CD4-positive, alpha-beta T cell (primary cell): Measurements from ENCODE around the gene ZNRF1. TPM values are rescaled to one million over a fixed set of nuclear protein-coding genes. Genes with fewer than 3 reads are reported as not detected.
A peak's percentile ranks its signal among the peaks of the same experiment; 100 is the strongest.

Source experiments
- ATAC-seq: fragments of 200-7000 bp; cut with Tn5 transposase; one replicate; pipeline ENCODE4 v1.10.0; 2022; ENCODE audit warnings: mild to moderate bottlenecking; ENCODE audit not compliant: poor library complexity
- CTCF ChIA-PET: fragments of 350-600 bp; sonication (Branson Sonifier 250); formaldehyde crosslinking; loops from one replicate; lab custom pipeline; 2021; ENCODE audit warnings: antibody characterized with exemption, inconsistent platforms; lab: Charles Lee
- POLR2A ChIA-PET: fragments of 350-600 bp; sonication (Branson Sonifier 250); formaldehyde crosslinking; loops from one replicate; lab custom pipeline; 2021; ENCODE audit warnings: antibody characterized with exemption, inconsistent platforms; lab: Charles Lee
- DNase-seq, 14 experiments: peaks; one replicate each; pipeline ENCODE4 v3.0.0-alpha.2; 2013 to 2020; ENCODE audit warnings: mixed read lengths in 2 of 14
- H3K27ac ChIP-seq, 2 donors: one replicate each; pipeline versions ENCODE4 v1.5.1 to v1.7.0; 2013; ENCODE audit warnings: low read length in 2 of 2, low read depth in 1 of 2, mild to moderate bottlenecking in 1 of 2
- H3K27me3 ChIP-seq, 2 experiments: 1 replicate in 1 of 2; 2 replicates in 1 of 2; pipeline versions ENCODE4 v1.6.1 to v1.7.0; 2013; ENCODE audit warnings: low read length in 2 of 2, control low read depth in 1 of 2, mild to moderate bottlenecking in 1 of 2, moderate library complexity in 1 of 2; ENCODE audit not compliant: insufficient read depth in 2 of 2, control insufficient read depth in 1 of 2
- H3K36me3 ChIP-seq: one replicate; pipeline ENCODE4 v1.6.1; 2013; ENCODE audit warnings: low read length, control low read depth; ENCODE audit not compliant: insufficient read depth
- H3K4me1 ChIP-seq: one replicate; pipeline ENCODE4 v1.6.1; 2013; ENCODE audit warnings: low read length, control low read depth; ENCODE audit not compliant: insufficient read depth
- H3K4me3 ChIP-seq: one replicate; pipeline ENCODE4 v1.5.1; 2013; ENCODE audit warnings: mild to moderate bottlenecking, low read length, moderate library complexity
- H3K9me3 ChIP-seq, 2 experiments: 1 replicate in 1 of 2; 2 replicates in 1 of 2; pipeline versions ENCODE4 v1.6.1 to v1.7.0; 2013; ENCODE audit warnings: low read length in 2 of 2, mild to moderate bottlenecking in 2 of 2, control low read depth in 1 of 2, moderate library complexity in 1 of 2; ENCODE audit not compliant: control insufficient read depth in 1 of 2, insufficient read depth in 1 of 2
- H3K27ac Mint-ChIP-seq: one replicate; pipeline ENCODE4 v1.8.0; 2020; ENCODE audit warnings: mixed read lengths
- H3K27me3 Mint-ChIP-seq: one replicate; pipeline ENCODE4 v1.8.0; 2021; ENCODE audit warnings: mixed read lengths
- H3K36me3 Mint-ChIP-seq: one replicate; pipeline ENCODE4 v1.8.0; 2021; ENCODE audit warnings: low read depth, mixed read lengths
- H3K4me1 Mint-ChIP-seq: one replicate; pipeline ENCODE4 v1.8.0; 2021; ENCODE audit warnings: low read depth, mixed read lengths
- H3K4me3 Mint-ChIP-seq: one replicate; pipeline ENCODE4 v1.8.0; 2020; ENCODE audit warnings: mild to moderate bottlenecking, mixed read lengths
- H3K9me3 Mint-ChIP-seq: one replicate; pipeline ENCODE4 v1.8.0; 2020; ENCODE audit warnings: mixed read lengths
- intact Hi-C, 2 experiments: fragments of 100-400 bp; cut with DNase I in 1 of 2; cut with micrococcal nuclease in 1 of 2; formaldehyde crosslinking; loops; one replicate each; pipeline versions ENCODE4 v1.15.1 to v1.9.0; 2023 to 2025; cut with DNase I, micrococcal nuclease
- total RNA-seq, 174 experiments: library from RNA in 2 of 174; stranded (reverse) in 2 of 174; gene quantifications; one replicate each; pipeline ENCODE4 v1.2.3 and lab custom pipeline; 2021 to 2026
- TF ChIP-seq, protein P1 (sequence below): fragments of 200-600 bp; IDR thresholded peaks from one replicate; pipeline ENCODE4 v1.8.0; 2022; ENCODE audit warnings: antibody characterized with exemption, mild to moderate bottlenecking

The ZNRF1 gene
- total RNA-seq, 2 experiments from 2014 or later = 2.8 to 4.0 TPM

DNA sequence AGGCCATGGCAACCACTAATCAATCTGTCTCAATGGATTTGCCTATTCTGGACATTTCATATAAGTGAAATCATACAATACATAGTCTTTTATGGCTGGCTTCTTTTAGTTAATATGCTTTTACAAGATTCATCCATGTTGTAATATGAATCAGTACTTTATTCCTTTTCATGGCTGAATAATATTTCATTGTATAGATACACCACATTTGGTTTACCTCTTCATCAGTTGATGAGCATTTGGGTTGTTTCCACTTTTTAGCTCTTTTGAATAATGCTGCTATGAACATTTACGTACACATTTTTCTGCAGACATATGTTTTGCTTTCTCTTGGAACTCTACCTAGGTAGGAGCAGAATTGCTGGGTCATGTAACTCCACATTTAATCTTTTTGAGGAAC, 2.8 kb upstream of the ZNRF1 start:
- POLR2A ChIA-PET = interaction anchor here (1.5 to 5.1 kb wide), 2 partner anchors 11 to 116 kb away, joined by 4 to 54 read pairs; partner anchors contain the start of gene WDR59

DNA sequence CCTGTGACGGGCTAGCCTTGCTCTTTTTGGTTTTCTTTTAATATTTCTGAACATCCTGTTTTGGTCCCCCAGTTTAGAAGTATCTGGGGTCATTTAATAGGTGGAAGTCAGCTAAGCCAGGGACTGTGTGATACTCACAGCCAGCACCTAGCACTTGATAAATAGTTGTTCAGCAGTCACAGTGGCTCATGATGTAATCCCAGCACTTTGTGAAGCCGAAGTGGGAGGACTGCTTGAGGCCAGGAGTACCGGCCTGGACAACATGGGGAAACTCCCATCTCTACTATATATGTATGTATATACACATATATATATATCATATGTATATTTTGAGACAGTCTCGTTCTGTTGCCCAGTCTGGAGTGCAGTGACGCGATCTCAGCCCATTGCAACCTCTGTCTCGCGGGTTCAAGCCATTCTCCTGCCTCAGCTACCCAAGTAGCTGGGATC, 1.8 kb upstream of the ZNRF1 start:
- peaks cover 25% of the 10 kb centered on the region for H3K4me1 ChIP-seq
- H3K27ac ChIP-seq = no peak overlapping the region
- no peaks in the 10 kb centered on the region for H3K36me3 ChIP-seq
- ChIA-PET CTCF (interaction anchor here (1.0 to 4.0 kb wide), 2 partner anchors 113 to 202 kb away, joined by 3 to 75 read pairs; no protein-coding TSS in a partner anchor), POLR2A (interaction anchor here (1.5 to 5.1 kb wide), 3 partner anchors 11 to 115 kb away, joined by 3 to 54 read pairs (median 4); partner anchors contain the start of gene WDR59)
- intact Hi-C loops = loop anchor here in 1 of 2 experiments (5.0 to 10.0 kb wide), 2 partner anchors 565 to 702 kb away; partner anchors contain the start of gene PSMD7
- no peak overlapping the region for H3K27ac Mint-ChIP-seq
- H3K27me3 Mint-ChIP-seq = no peaks in the 10 kb centered on the region
- H3K9me3 ChIP-seq = no peaks in the 10 kb centered on the region
- DNase-seq (no peak), ATAC-seq (no peak)
- peak overlapping the region; percentile 23 for H3K4me3 Mint-ChIP-seq
- H3K4me3 ChIP-seq = no peak overlapping the region
- TF ChIP-seq, protein P1, sequence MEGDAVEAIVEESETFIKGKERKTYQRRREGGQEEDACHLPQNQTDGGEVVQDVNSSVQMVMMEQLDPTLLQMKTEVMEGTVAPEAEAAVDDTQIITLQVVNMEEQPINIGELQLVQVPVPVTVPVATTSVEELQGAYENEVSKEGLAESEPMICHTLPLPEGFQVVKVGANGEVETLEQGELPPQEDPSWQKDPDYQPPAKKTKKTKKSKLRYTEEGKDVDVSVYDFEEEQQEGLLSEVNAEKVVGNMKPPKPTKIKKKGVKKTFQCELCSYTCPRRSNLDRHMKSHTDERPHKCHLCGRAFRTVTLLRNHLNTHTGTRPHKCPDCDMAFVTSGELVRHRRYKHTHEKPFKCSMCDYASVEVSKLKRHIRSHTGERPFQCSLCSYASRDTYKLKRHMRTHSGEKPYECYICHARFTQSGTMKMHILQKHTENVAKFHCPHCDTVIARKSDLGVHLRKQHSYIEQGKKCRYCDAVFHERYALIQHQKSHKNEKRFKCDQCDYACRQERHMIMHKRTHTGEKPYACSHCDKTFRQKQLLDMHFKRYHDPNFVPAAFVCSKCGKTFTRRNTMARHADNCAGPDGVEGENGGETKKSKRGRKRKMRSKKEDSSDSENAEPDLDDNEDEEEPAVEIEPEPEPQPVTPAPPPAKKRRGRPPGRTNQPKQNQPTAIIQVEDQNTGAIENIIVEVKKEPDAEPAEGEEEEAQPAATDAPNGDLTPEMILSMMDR = no peak
- H3K27me3 ChIP-seq = no peaks in the 10 kb centered on the region
- no peaks in the 10 kb centered on the region for H3K9me3 Mint-ChIP-seq
- peaks cover 21% of the 10 kb centered on the region for H3K4me1 Mint-ChIP-seq
- peaks cover 6% of the 10 kb centered on the region for H3K36me3 Mint-ChIP-seq

More for the DNA sequence above, 2.8 kb upstream of the ZNRF1 start:
- Mint-ChIP-seq H3K36me3 (peaks cover 6% of the 10 kb centered on the region), H3K27ac (no peak overlapping the region), H3K4me3 (no peak overlapping the region), H3K4me1 (peaks cover 17% of the 10 kb centered on the region), H3K9me3 (no peaks in the 10 kb centered on the region), H3K27me3 (no peaks in the 10 kb centered on the region)
- TF ChIP-seq, protein P1 = no peak
- Histone ChIP-seq H3K27me3 (no peaks in the 10 kb centered on the region), H3K4me1 (peaks cover 24% of the 10 kb centered on the region), H3K9me3 (no peaks in the 10 kb centered on the region), H3K36me3 (no peaks in the 10 kb centered on the region), H3K27ac (no peak overlapping the region), H3K4me3 (no peak overlapping the region)
- CTCF ChIA-PET = interaction anchor here (2.5 kb wide), 1 partner anchor 115 kb away, joined by 9 read pairs; no protein-coding TSS in a partner anchor
- DNase-seq (no peak), ATAC-seq (no peak)
- intact Hi-C loops = loop anchor here in 1 of 2 experiments (5.0 to 10.0 kb wide), 2 partner anchors 566 to 701 kb away; partner anchors contain the start of gene PSMD7

DNA sequence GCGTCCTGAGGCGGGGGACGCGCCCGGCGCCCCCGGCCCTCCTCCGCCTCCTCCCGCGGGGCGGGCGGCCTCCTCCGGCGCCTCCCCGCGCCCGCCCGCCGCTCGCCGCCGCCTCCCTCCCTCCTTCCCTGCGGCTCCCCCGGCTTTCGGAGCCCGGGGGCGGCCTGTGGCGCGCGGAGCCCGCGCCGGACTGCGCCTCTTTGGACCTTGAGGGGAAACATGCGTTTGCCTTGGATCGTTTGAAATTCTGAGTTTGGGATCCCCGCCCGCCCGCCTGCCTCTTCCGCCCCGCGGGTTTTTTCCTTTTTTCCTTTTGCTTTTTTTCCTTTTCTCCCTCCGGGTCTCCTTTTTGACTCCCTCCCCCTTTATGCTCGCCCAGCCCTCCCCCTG, 390 bp downstream of the ZNRF1 start:
- POLR2A ChIA-PET = interaction anchor here (1.0 to 5.1 kb wide), 6 partner anchors 13 to 130 kb away, joined by 3 to 54 read pairs (median 4); partner anchors contain the start of gene WDR59
- H3K27me3 ChIP-seq = no peaks in the 10 kb centered on the region
- no peaks in the 10 kb centered on the region for H3K9me3 Mint-ChIP-seq
- intact Hi-C loops = loop anchor here (2.0 to 10.0 kb wide), 3 partner anchors 14 to 704 kb away; partner anchors contain the start of genes PSMD7 (in 1 of the 2) and WDR59 (in 1 of the 2)
- H3K27me3 Mint-ChIP-seq = no peaks in the 10 kb centered on the region
- H3K4me1 Mint-ChIP-seq = peaks cover 21% of the 10 kb centered on the region
- peak overlapping the region; percentile 74 for H3K4me3 Mint-ChIP-seq
- no peaks in the 10 kb centered on the region for H3K9me3 ChIP-seq
- H3K4me1 ChIP-seq = peaks cover 25% of the 10 kb centered on the region
- peak overlapping the region; percentile 61 for H3K4me3 ChIP-seq
- ATAC-seq (peak; percentile 35), DNase-seq (peak in 9 of 14 experiments; percentile 1 to 50 (median 32))
- TF ChIP-seq, protein P1 = no peak
- CTCF ChIA-PET = interaction anchor here (1.7 to 4.0 kb wide), 3 partner anchors 12 to 111 kb away, joined by 14 to 75 read pairs (median 15); partner anchors contain the start of gene WDR59
- H3K36me3 ChIP-seq = no peaks in the 10 kb centered on the region
- peaks cover 6% of the 10 kb centered on the region for H3K36me3 Mint-ChIP-seq
- no peak overlapping the region for H3K27ac Mint-ChIP-seq
- no peak overlapping the region for H3K27ac ChIP-seq
